ENCODE data around the gene PHC2.

The PHC2 gene

GRCh38 chr1:33390542-33390941 lies 40.4 kb downstream of the PHC2 start:
- no peak for DNase-seq (ENCODE audit: low read depth in 4 of 4, low spot score in 1 of 4)

- no peak for DNase-seq (ENCODE audit: low read depth in 4 of 4, low spot score in 1 of 4)
Measured at GRCh38 chr1:33388805-33389771, 41.8 kb downstream of the PHC2 start.

GRCh38 chr1:33387625-33388024 lies 43.3 kb downstream of the PHC2 start:
- DNase-seq (ENCODE audit: low read depth in 4 of 4, low spot score in 1 of 4), result no peak

GRCh38 chr1:33385251-33385650 lies 45.6 kb downstream of the PHC2 start:
- no peak for DNase-seq (ENCODE audit: low read depth in 4 of 4, low spot score in 1 of 4)

- no peak for DNase-seq (ENCODE audit: low read depth in 4 of 4, low spot score in 1 of 4)
Measured at GRCh38 chr1:33384040-33384812, 46.7 kb downstream of the PHC2 start.

- DNase-seq (ENCODE audit: low read depth in 4 of 4, low spot score in 1 of 4), result no peak
Measured at GRCh38 chr1:33383489-33383888, 47.4 kb downstream of the PHC2 start.

- DNase-seq (ENCODE audit: low read depth in 4 of 4, low spot score in 1 of 4), result no peak
Measured at GRCh38 chr1:33382661-33383415, 48.1 kb downstream of the PHC2 start.

- no peak for DNase-seq (ENCODE audit: low read depth in 4 of 4, low spot score in 1 of 4)
Measured at GRCh38 chr1:33381977-33382376, 48.9 kb downstream of the PHC2 start.

GRCh38 chr1:33380811-33381210 lies 50.1 kb downstream of the PHC2 start:
- DNase-seq (ENCODE audit: low read depth in 4 of 4, low spot score in 1 of 4), result no peak

- no peak for DNase-seq (ENCODE audit: low read depth in 4 of 4, low spot score in 1 of 4)
Measured at GRCh38 chr1:33379631-33380354, 51.1 kb downstream of the PHC2 start.

GRCh38 chr1:33378976-33379375 lies 51.9 kb downstream of the PHC2 start:
- DNase-seq (ENCODE audit: low read depth in 4 of 4, low spot score in 1 of 4), result no peak

GRCh38 chr1:33378524-33378923 lies 52.4 kb downstream of the PHC2 start:
- no peak for DNase-seq (ENCODE audit: low read depth in 4 of 4, low spot score in 1 of 4)

GRCh38 chr1:33377756-33378155 lies 53.1 kb downstream of the PHC2 start:
- DNase-seq (ENCODE audit: low read depth in 4 of 4, low spot score in 1 of 4), result no peak

GRCh38 chr1:33377013-33377412 lies 53.9 kb downstream of the PHC2 start:
- DNase-seq (ENCODE audit: low read depth in 4 of 4, low spot score in 1 of 4), result no peak

- DNase-seq (ENCODE audit: low read depth in 4 of 4, low spot score in 1 of 4), result no peak
Measured at GRCh38 chr1:33375316-33375715, 55.6 kb downstream of the PHC2 start.

GRCh38 chr1:33374336-33375105 lies 56.4 kb downstream of the PHC2 start:
- DNase-seq (ENCODE audit: low read depth in 4 of 4, low spot score in 1 of 4), result no peak

- DNase-seq (ENCODE audit: low read depth in 4 of 4, low spot score in 1 of 4), result no peak
Measured at GRCh38 chr1:33373606-33374005, 57.3 kb downstream of the PHC2 start.

- no peak for DNase-seq (ENCODE audit: low read depth in 4 of 4, low spot score in 1 of 4)
Measured at GRCh38 chr1:33372677-33373076, 58.2 kb downstream of the PHC2 start.

GRCh38 chr1:33372162-33372561 lies 58.7 kb downstream of the PHC2 start:
- no peak for DNase-seq (ENCODE audit: low read depth in 4 of 4, low spot score in 1 of 4)

- no peak for DNase-seq (ENCODE audit: low read depth in 4 of 4, low spot score in 1 of 4)
Measured at GRCh38 chr1:33371334-33371733, 59.6 kb downstream of the PHC2 start.

All from stimulated activated CD4-positive, alpha-beta T cell treated with anti-CD3 and anti-CD28 coated beads, Interleukin-1b, Interleukin-23, amount 100 ng/mL, for 24 hours (primary cell).